Inflammatory macrophage treated with lipopolysaccharide for 1 hour (primary cell): ENCODE data around the gene EIF2S2.
"Not testable (repeated sequence)": the region's sequence is repeated elsewhere in the genome, so short reads cannot be mapped to it uniquely, and the experiment has no call there.

Experiments
- DNase-seq, 2 donors: peaks; one replicate each; pipeline ENCODE4 v3.0.0-alpha.2; 2020 to 2022

EIF2S2 gene, protein sequence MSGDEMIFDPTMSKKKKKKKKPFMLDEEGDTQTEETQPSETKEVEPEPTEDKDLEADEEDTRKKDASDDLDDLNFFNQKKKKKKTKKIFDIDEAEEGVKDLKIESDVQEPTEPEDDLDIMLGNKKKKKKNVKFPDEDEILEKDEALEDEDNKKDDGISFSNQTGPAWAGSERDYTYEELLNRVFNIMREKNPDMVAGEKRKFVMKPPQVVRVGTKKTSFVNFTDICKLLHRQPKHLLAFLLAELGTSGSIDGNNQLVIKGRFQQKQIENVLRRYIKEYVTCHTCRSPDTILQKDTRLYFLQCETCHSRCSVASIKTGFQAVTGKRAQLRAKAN

DNA sequence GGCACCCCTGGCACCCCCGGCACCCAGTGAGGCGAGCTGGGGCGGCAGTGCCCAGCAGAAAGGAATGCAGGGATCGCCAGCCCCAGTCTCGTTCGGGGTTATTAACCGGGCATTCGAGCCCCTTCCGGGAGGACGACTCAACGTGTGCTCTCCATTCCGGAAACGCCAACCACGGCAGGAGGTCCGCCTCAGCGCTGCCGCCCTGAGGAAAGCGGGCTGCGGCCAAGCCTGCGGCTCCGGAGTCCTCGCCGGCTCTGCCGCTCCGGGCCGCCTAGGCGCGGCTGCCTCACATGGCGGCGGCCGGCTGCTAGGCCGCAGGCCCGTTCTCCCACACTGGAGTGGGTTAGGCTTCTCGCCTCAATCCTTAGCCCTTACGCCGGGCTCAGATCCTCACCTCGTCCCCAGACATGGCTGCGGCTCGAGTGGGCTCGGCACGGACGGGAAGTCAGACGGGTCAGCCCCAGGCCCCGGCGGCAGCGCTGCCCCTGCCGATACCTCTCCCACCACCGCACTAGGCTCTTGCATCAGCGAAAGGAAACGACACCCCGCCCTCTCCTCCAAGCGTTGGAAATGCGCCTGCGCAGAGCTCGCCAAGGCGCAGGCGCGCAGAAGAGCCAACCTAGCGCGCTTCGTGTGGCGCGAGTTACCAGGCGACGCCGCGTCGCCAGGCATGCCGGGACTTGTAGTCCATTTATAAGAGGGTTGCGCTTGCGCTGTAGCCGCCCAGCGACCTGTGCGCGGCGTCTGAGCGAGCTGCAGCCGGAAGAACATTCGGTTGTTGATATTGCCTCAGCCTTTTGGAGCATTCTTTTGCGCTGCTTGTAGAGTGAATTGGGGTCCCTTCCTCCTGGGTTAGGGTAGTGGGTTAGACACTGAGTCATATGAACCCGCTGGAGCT, at the start of gene EIF2S2:
TSS of gene EIF2S2 (minus strand) at position 542 of the 898 bp plus-strand sequence. CDS start at position 409, 133 bp downstream.
- peak; percentile 98 to 99 for DNase-seq

DNA sequence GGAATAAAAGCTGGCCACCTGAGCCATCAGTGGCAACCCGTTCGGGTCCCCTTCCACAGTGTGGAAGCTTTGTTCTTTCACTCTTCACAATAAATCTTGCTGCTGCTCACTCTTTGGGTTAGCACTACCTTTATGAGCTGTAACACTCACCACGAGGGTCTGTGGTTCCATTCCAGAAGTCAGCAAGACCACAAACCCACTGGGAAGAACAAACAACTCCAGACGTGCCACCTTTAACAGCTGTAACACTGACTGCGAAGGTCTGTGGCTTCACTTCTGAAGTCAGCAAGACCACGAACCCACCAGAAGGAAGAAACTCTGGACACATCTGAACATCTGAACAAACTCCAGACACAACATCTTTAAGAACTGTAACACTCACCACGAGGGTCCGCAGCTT, 45.7 kb upstream of the EIF2S2 start:
- DNase-seq = not testable (repeated sequence)

DNA sequence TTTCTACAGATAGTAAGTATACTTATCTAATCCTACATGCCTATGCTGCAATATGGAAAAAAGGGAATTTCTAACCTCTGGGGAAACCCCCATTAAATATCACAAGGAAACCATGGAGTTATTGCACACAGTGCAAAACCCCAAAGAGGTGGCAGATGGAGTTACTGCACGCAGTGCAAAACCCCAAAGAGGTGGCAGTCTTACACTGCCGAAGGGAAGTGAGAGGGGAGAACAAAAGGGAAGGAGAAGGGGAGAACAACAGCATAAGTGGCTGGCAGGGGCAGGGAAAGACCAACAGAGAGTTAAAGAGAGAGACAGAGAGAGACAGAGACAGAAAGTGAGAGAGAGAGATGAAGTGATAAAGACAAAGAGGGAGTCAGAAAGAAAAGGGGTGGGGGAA, 43.8 kb upstream of the EIF2S2 start:
- peak; percentile 85 to 94 for DNase-seq

DNA sequence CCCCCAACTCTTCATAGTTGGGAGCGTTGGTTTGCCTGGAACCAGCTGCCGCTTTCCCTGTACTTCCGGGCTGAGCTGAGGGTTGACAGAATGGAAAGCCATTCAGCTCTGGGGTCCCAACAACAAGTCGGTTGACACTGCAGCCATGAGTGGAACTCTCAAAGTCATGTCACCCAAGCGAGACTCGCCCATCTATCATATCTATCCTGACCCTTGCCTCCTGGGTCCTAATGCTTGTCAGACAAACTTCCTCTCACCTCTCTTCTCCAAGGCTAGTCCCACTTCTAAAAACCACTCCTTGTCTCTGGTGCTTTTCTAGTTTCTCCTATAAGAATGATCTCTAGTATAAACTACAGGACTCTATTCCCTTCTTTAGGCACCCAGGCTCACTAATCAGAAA, 41.1 kb upstream of the EIF2S2 start:
- DNase-seq = not testable (repeated sequence)

DNA sequence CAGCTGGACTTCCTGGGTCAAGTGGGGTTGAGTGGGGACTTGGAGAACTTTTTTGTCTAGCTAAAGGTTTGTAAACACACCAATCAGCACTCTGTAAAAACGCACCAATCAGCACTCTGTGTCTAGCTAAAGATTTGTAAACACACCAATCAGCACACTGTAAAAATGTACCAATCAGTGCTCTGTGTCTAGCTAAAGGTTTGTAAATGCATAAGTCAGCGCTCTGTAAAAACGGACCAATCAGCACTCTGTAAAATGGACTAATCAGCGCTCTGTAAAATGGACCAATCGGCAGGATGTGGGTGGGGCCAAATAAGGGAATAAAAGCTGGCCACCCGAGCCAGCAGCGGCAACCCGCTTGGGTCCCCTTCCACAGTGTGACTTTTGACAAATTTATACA, 40.0 kb upstream of the EIF2S2 start:
- DNase-seq = not testable (repeated sequence)

DNA sequence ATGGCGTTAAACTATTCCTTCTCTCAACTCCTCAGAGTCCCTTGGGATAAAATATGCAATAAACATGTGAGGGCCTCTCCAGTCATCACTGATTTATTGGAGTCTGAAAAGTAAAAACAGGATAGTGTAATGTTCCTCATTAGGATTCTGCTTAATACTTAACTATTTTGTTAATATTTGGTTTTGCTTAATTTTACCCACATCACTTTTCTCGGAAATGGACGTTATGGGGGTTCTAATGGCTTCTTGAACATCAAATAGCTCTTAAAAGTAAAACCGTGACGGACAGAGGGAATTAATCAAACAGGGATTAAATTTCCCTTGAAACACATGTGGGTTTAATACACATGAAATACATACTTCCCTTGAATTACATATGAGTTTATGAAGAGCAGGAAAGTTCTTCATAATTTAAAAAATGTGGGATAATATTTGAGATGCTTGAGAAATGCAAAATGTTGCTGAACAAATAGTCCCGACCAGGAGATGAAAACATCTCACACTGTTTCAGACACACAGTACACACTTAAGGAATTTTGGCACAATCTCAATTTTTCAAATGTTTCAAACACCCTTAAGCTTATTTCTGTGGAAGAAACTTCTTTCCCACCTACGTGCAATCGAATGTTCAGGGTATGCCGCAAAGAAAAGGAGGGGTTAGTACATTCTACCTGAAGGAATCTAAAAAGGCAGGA, 38.4 kb upstream of the EIF2S2 start:
- no peak for DNase-seq

DNA sequence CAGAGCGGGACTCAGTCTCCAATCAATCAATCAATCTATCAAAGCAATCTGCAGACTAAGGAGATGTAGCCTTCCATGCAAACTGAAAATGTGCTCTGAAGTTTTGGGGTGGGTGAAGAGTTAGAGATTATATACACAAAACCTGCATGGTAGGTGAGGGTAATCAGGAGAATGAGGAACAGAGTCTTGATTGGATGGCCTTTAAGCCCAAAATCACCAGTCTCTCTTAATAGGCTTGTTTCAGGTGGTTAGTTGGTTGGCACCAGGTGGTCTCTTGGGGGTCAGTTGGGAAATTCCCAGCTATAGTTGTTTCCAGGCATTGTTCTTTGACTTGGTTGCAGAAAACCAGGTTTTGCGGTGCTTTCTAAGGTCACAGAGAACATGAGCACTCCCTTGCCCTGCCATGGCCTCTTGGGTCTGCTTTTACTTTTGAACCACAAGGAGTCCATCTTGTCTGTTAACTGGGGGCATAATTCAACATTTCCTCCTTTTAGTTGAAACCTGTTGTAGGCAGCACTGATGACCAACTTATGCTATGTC, 33.3 kb upstream of the EIF2S2 start:
- DNase-seq = no peak

DNA sequence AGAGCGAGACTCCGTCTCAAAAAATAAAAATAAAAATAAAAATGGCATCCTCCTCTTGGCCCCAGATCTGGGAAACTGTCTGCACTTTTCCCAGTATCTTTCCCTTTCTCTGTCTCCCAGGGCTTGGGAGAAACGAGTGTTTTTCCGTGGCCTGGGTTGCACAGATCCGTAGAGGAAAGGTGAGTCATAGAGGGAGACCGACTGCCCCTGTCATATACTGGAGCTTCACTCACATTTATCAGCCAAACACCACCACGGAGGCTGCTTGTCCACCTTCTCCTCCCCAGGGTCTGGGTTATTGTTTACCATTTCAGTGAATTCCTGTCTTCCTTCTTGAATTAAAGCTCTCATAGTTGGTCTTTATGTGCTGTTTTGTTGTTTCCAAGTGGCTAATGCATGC, 31.9 kb upstream of the EIF2S2 start:
- DNase-seq = no peak

DNA sequence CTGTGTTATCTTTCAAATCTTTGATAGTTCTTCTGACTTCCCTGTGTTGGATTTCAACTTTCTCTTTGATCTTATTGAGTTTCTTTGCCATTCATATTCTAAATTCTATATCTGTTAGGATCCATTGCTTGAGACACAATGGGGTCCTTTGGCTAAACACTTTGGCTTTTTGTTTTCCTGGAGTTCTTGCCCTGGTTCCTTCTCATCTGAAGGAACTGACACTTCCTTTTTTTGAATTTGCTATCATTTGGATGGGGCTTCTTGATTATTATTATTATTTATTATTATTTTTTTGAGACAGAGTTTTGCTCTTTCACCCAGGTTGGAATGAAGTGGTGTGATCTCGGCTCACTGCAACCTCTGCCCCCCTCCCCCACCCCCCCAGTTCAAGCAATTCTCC, 30.1 kb upstream of the EIF2S2 start:
- no peak for DNase-seq

DNA sequence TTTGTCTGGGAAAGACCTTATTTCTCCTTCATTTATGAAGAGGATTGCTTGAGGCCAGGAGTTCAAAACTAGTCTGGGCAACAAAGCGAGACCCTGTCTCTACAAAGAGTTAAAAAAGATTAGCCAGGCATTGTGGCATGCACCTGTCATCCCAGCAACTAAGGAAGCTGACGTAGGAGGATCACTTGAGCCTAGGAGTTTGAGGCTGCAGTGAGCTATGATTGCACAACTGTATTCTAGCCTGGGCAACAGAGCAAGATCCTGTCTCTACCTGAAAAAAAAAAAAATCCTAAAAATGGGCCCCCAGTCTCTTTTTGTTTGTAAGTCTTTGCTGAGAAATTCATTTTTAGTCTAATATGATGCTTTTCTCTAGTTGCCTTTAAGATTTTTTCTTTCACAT, 29.2 kb upstream of the EIF2S2 start:
- no peak for DNase-seq

DNA sequence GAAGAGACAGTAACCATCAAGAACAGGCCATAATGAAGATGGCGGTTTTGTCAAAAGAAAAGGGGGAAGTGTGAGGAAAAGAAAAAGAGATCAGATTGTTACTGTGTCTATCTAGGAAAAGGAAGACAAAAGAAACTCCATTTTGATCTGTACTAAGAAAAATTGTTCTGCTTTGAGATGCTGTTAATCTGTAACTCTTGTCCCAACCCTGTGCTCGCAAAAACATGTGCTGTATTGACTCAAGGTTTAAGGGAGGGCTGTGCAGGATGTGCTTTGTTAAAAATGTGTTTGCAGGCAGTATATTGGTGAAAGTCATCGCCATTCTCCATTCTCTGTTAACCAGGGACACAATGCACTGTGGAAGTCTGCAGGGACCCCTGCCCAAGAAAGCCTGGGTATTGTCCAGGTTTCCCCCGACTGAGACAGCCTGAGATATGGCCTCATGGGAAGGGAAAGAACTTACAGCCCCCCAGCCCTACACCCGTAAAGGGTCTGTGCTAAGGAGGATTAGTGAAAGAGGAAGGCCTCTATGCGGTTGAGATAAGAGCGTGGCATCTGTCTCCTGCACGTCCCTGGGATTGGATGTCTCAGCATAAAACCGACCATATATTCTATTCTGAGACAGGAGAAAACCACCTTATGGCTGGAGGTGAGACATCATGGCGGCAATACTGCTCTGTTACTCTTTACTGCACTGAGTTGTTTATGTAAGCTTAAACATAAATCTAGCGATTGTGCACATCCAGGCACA, 23.7 kb upstream of the EIF2S2 start:
- DNase-seq = not testable (repeated sequence)

DNA sequence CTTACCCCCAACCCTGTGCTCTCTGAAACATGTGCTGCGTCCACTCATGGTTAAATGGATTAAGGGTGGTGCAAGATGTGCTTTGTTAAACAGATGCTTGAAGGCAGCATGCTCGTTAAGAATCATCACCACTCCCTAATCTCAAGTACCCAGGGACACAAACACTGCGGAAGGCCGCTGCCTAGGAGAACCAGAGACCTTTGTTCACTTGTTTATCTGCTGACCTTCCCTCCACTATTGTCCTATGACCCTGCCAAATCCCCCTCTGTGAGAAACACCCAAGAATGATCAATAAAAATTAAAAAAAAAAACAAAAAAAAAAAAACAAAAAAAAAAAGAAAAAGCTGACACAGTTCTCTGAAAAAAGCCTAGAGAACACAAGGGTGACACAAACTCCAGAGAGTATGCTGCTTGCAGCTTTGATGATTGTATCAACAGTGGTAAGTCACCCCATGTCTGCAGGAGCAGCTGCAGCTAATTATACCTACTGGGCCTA, 21.4 kb upstream of the EIF2S2 start:
- not testable (repeated sequence) for DNase-seq

DNA sequence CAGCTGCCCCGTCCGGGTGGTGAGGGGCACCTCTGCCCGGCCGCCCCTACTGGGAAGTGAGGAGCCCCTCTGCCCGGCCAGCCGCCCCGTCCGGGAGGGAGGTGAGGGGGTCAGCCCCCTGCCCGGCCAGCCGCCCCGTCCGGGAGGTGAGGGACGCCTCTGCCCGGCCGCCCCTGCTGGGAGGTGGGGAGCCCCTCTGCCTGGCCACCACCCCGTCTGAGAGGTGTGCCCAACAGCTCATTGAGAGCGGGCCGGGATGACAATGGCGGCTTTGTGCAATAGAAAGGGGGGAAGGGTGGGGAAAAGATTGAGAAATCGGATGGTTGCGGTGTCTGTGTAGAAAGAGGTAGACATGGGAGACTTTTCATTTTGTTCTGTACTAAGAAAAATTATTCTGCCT, 20.9 kb upstream of the EIF2S2 start:
- DNase-seq = not testable (repeated sequence)

DNA sequence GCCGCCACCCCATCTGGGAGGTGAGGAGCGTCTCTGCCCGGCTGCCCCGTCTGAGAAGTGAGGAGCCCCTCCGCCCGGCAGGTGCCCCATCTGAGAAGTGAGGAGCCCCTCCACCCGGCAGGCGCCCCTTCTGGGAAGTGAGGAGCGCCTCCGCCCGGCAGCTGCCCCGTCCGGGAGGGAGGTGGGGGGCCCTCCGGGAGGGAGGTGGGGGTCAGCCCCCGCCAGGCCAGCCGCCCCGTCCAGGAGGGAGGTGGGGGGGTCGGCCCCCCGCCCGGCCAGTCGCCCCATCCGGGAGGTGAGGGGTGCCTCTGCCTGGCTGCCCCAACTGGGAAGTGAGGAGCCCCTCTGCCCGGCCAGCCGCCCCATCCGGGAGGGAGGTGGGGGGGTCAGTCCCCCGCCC, 20.4 kb upstream of the EIF2S2 start:
- not testable (repeated sequence) for DNase-seq

DNA sequence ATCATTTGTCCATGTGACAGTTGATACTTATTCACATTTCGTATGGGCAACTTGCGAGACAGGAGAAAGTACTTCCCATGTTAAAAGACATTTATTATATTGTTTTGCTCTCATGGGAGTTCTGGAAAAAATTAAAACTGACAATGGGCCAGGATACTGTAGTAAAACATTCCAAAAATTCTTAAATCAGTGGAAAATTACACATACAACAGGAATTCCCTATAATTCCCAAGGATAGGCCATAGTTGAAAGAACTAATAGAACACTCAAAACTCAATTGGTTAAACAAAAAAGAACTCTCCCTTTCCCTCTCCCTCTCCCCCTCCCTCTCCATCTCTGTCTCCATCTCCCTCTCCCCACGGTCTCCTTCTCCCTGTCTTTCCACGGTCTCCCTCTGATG, 19.4 kb upstream of the EIF2S2 start:
- DNase-seq = no peak

DNA sequence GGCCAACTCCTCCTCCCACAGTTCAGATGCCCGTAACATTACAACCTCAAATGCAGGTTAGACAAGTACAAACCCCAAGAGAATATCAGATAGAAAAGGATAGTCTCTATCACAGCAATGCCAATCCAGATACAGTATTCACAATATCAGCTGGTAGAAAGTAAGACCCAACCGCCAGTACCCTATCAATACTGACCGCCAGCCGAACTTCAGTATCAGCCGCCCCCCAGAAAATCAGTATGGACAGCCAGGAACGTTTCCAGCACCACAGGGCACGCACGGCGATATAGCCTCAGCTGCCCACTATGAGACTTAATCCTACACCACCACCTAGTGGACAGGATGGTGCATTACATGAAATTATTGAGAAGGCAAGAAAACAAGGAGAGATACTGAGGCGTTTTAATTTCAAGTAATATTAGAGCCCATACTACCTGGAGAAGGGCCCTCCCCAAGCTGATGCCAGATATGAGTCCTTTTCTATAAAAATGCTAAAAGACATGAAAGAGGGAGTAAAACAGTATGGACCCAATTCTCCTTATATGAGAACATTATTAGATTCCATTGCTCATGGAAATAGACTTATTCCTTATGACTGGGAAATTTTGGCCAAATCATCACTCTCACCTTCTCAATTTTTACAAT, 17.6 kb upstream of the EIF2S2 start:
- peak; percentile 46 to 88 for DNase-seq

DNA sequence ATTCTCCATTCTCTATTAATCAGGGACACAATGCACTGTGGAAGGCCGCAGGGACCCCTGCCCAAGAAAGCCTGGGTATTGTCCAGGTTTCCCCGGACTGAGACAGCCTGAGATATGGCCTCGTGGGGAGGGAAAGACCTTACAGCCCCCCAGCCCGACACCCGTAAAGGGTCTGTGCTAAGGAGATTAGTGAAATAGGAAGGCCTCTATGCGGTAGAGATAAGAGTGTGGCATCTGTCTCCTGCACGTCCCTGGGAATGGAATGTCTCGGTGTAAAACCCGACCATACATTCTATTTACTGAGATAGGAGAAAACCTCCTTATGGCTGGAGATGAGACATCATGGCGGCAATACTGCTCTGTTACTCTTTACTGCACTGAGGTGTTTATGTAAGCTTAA, 15.7 kb upstream of the EIF2S2 start:
- DNase-seq = no peak

DNA sequence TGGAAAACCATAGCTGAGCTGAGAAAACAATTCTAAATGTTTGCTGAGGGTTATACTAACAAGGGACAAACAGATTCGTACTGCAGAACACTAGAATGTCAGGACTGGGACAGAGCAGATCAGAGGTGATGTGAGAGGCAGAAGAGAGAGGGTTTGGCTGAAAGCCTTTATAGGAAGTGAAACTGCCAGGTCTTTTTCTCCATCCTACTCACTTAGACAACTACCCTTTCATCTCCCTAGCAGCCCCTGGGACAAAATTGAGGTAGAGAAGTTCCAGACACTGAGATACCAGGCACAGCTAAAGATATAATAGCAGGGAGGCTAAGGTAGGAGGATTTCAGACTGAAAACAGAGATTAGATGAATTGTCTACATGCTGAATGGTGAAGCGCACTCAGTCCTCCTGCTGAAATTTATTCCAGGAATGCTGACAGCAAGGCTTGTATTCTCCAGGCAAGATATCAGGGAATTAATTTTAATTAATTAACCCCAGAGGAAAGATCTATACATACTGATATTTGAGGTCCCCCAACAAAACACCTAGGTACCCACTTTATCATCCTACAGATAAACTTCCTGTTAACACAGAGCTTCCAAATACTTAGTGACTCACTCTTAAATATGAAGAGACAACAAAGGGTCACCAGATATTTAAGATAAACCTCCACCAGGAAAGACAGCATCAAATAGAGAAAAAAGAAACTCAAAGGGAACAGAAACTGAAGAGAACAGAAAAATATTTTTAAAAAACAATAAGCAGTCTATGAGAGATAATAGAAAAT, 12.6 kb upstream of the EIF2S2 start:
- DNase-seq = no peak

DNA sequence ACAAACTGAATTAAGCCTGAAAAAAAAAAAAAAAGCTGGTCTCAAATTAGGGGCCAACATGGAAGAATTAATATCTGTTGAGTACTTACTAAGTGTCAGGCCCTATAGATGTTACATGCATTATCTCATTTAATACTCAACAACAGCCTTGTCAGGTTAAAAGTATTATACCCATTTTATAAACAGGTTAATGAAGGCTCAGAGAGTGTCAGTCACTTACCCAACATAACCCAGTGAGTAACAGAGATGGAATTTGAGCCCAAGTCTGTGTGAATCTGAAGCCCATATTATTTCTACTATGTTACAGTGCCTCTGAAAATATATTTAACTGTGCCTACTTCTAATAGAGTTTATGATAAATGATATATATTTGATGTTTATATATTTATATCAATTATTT, 11.3 kb upstream of the EIF2S2 start:
- DNase-seq = no peak

DNA sequence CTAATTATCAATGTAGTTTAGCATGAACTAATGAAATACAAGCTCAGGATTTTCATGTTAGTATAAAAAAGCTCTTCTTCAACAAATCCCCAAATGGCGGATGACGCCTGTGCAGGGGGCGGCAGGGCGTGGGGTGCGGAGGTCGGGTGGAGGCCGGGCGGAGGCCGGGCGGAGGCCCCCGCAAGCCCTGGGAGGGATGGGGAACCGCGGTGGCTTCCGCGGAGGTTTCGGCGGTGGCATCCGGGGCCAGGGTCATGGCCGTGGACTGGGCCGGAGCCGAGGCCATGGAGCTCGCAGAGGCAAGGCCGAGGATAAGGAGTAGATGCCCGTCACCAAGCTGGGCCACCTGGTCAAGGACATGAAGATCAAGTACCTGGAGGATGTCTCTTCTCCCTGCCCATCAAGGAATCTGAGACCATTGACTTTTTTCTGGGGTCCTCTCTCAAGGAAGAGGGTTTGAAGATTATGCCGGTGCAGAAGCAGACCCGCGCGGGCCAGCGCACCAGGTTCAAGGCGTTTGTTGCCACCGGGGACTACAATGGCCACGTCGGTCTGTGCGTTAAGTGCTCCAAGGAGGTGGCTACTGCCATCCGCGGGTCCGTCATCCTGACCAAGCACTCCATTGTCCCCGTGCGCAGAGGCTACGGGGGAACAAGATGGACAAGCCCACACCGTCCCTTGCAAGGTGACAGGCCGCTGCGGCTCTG, 10.4 kb upstream of the EIF2S2 start:
- no peak for DNase-seq
